GM23338 (cell line): ENCODE results near the gene SPRR1B. TPM values are rescaled to one million over a fixed set of nuclear protein-coding genes. Genes with fewer than 3 reads are reported as not detected.

Experiments used
- ATAC-seq: fragments of 200-7000 bp; cut with Tn5 transposase; 3 replicates; pipeline ENCODE4 v1.9.1; 2020
- DNase-seq: peaks from one replicate; pipeline ENCODE4 v3.0.0-alpha.2; 2015; ENCODE audit warnings: low spot score
- H2AFZ ChIP-seq: fragments of 200-600 bp; sonication (generic); 2 replicates; pipeline ENCODE4 v1.8.0; 2016; ENCODE audit warnings: antibody characterized with exemption, mild to moderate bottlenecking, moderate library complexity
- H3F3A ChIP-seq: fragments of 200-600 bp; sonication (generic); replicated peaks from 2 replicates; pipeline ENCODE4 v1.8.0; 2017; ENCODE audit warnings: antibody characterized with exemption, mixed run types, low read depth
- H3K27ac ChIP-seq: fragments of 200-600 bp; sonication (generic); 2 replicates; pipeline ENCODE4 v1.6.1; 2016; ENCODE audit warnings: low read depth
- H3K27me3 ChIP-seq: fragments of 200-600 bp; sonication (generic); 2 replicates; pipeline ENCODE4 v1.8.0; 2016; ENCODE audit warnings: mild to moderate bottlenecking, mixed run types, moderate library complexity; ENCODE audit not compliant: insufficient read depth
- H3K36me3 ChIP-seq: fragments of 200-600 bp; sonication (generic); 2 replicates; pipeline ENCODE4 v1.8.0; 2016; ENCODE audit warnings: mild to moderate bottlenecking; ENCODE audit not compliant: insufficient read depth
- H3K4me1 ChIP-seq: fragments of 200-600 bp; sonication (generic); 2 replicates; pipeline ENCODE4 v1.8.0; 2016; ENCODE audit warnings: mild to moderate bottlenecking, moderate library complexity; ENCODE audit not compliant: insufficient read depth
- H3K4me2 ChIP-seq: fragments of 200-600 bp; sonication (generic); 2 replicates; pipeline ENCODE4 v1.7.1; 2017; ENCODE audit warnings: mixed run types
- H3K4me3 ChIP-seq: fragments of 200-600 bp; sonication (generic); 2 replicates; pipeline ENCODE4 v1.6.1; 2016; ENCODE audit warnings: mixed run types
- H3K79me2 ChIP-seq: fragments of 200-600 bp; sonication (generic); replicated peaks from 2 replicates; pipeline ENCODE4 v1.8.0; 2017; ENCODE audit warnings: mild to moderate bottlenecking; ENCODE audit not compliant: insufficient read depth
- H3K9me2 ChIP-seq: fragments of 200-600 bp; sonication (generic); 2 replicates; pipeline ENCODE4 v1.8.0; 2017; ENCODE audit not compliant: insufficient read depth
- H4K20me1 ChIP-seq: fragments of 200-600 bp; sonication (generic); replicated peaks from 2 replicates; pipeline ENCODE4 v1.8.0; 2017; ENCODE audit warnings: mild to moderate bottlenecking; ENCODE audit not compliant: insufficient read depth
- H3K27ac Mint-ChIP-seq: 2 replicates; pipeline ENCODE4 v1.8.0; 2020; ENCODE audit warnings: inconsistent platforms, mild to moderate bottlenecking, moderate library complexity, mixed read lengths
- H3K27me3 Mint-ChIP-seq: 3 replicates; pipeline ENCODE4 v1.8.0; 2022; ENCODE audit warnings: low read depth, mild to moderate bottlenecking, moderate library complexity, mixed read lengths, inconsistent platforms; ENCODE audit not compliant: insufficient read depth, poor library complexity
- H3K36me3 Mint-ChIP-seq: 3 replicates; pipeline ENCODE4 v1.8.0; 2021; ENCODE audit warnings: low read depth, mild to moderate bottlenecking, inconsistent platforms, moderate library complexity, mixed read lengths
- H3K4me1 Mint-ChIP-seq: 3 replicates; pipeline ENCODE4 v1.8.0; 2020; ENCODE audit warnings: mild to moderate bottlenecking, inconsistent platforms, mixed read lengths
- H3K4me3 Mint-ChIP-seq: 3 replicates; pipeline ENCODE4 v1.8.0; 2021; ENCODE audit warnings: moderate library complexity, mild to moderate bottlenecking, inconsistent platforms, mixed read lengths
- H3K9me3 Mint-ChIP-seq: 3 replicates; pipeline ENCODE4 v1.8.0; 2020; ENCODE audit warnings: moderate library complexity, mild to moderate bottlenecking, inconsistent platforms, mixed read lengths
- CREB1 ChIP-seq: fragments of 250-450 bp; sonication (Bioruptor Pico); IDR thresholded peaks from 2 replicates; pipeline ENCODE4 v1.5.0; 2020; ENCODE audit warnings: low read depth, mild to moderate bottlenecking, moderate library complexity
- EZH2 ChIP-seq: fragments of 200-600 bp; sonication (generic); IDR thresholded peaks from one replicate; pipeline ENCODE4 v1.8.0; 2017; ENCODE audit warnings: antibody characterized with exemption, mild to moderate bottlenecking, low read depth; ENCODE audit not compliant: unreplicated experiment
- EZH2phosphoT487 ChIP-seq: fragments of 200-600 bp; sonication (generic); IDR thresholded peaks from one replicate; pipeline ENCODE4 v1.8.1; 2018; ENCODE audit warnings: antibody characterized with exemption; ENCODE audit not compliant: unreplicated experiment
- JUNB ChIP-seq: IDR thresholded peaks from one replicate; pipeline ENCODE4 v1.6.1; 2016; ENCODE audit warnings: antibody characterized with exemption; ENCODE audit not compliant: unreplicated experiment
- NANOG ChIP-seq: IDR thresholded peaks from 2 replicates; pipeline ENCODE4 v1.6.1; 2016; ENCODE audit warnings: antibody characterized with exemption, borderline replicate concordance
- POLR2AphosphoS5 ChIP-seq: IDR thresholded peaks from 2 replicates; pipeline ENCODE4 v1.6.1; 2016; ENCODE audit warnings: antibody characterized with exemption, low read depth
- STAT1 ChIP-seq: IDR thresholded peaks from one replicate; pipeline ENCODE4 v1.6.1; 2016; ENCODE audit warnings: antibody characterized with exemption; ENCODE audit not compliant: unreplicated experiment
- ZNF114 ChIP-seq: fragments of 250-450 bp; sonication (Bioruptor Pico); IDR thresholded peaks from 2 replicates; pipeline ENCODE4 v1.5.0; 2020; ENCODE audit warnings: mild to moderate bottlenecking, moderate library complexity
- ZNF331 ChIP-seq: fragments of 250-450 bp; sonication (Bioruptor Pico); IDR thresholded peaks from 2 replicates; pipeline ENCODE4 v1.5.0; 2020; ENCODE audit warnings: low read depth, mild to moderate bottlenecking, moderate library complexity
- polyA plus RNA-seq: library from polyadenylated mRNA; unstranded; fragments of >200 nt; fragmentation: Nextera tagmentation; extraction: Ambion mirVana; gene quantifications from 2 replicates; pipeline ENCODE4 v1.2.1, GENCODE V29; 2016
- total RNA-seq: library from RNA; depleted of rRNA; stranded (reverse); fragments of >200 nt; shearing (Covaris generic); gene quantifications from 2 replicates; pipeline ENCODE4 v1.2.3, GENCODE V29; 2014
- TF ChIP-seq, protein P1 (sequence below): IDR thresholded peaks from one replicate; pipeline ENCODE4 v1.6.1; 2018; ENCODE audit warnings: antibody characterized with exemption; ENCODE audit not compliant: unreplicated experiment
- TF ChIP-seq, protein P2 (sequence below), 2 experiments: fragments of 200-600 bp in 1 of 2; sonication (generic) in 1 of 2; conservative IDR thresholded peaks; 2 replicates each; pipeline versions ENCODE4 v1.5.1 to v1.6.1; 2016 to 2017; ENCODE audit warnings: antibody characterized with exemption in 2 of 2, low read depth in 2 of 2, mild to moderate bottlenecking in 2 of 2, moderate library complexity in 1 of 2
- TF ChIP-seq, protein P3 (sequence below): fragments of 250-450 bp; sonication (Bioruptor Pico); IDR thresholded peaks from 2 replicates; pipeline ENCODE4 v1.5.0; 2020; ENCODE audit warnings: mild to moderate bottlenecking, moderate library complexity
- TF ChIP-seq, protein P4 (sequence below): IDR thresholded peaks from 2 replicates; pipeline ENCODE4 v1.6.1; 2016; ENCODE audit warnings: antibody characterized with exemption

The SPRR1B gene
- total and polyA plus RNA-seq, 2 experiments from 2014 or later, result not detected

DNA sequence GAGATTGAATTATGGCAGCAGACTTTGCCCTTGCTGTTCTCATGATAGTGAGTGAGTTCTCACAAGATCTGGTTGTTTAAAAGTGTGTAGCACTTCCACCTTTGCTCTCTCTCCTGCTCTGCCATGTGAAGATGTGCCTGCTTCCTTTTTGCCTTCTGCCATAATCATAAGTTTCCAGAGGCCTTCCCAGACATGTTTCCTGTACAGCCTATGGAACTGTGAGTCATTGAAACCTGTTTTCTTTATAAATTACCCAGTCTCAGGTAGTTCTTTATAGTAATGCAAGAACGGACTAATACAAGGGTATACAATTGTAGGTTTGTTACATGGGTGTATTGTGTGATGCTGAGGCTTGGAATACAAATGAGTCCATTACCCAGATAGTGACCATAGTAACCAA lies 4.2 kb downstream of the SPRR1B start:
- H4K20me1 ChIP-seq, result no peaks in the 10 kb centered on the region
- no peak overlapping the region for H3K4me2 ChIP-seq
- peaks cover 1% of the 10 kb centered on the region; the same call in 1 of the 2 replicates for H3K9me2 ChIP-seq
- no peak overlapping the region for H3K4me3 Mint-ChIP-seq
- no peak for DNase-seq
- H3K36me3 ChIP-seq, result no peaks in the 10 kb centered on the region
- TF ChIP-seq, protein P1, sequence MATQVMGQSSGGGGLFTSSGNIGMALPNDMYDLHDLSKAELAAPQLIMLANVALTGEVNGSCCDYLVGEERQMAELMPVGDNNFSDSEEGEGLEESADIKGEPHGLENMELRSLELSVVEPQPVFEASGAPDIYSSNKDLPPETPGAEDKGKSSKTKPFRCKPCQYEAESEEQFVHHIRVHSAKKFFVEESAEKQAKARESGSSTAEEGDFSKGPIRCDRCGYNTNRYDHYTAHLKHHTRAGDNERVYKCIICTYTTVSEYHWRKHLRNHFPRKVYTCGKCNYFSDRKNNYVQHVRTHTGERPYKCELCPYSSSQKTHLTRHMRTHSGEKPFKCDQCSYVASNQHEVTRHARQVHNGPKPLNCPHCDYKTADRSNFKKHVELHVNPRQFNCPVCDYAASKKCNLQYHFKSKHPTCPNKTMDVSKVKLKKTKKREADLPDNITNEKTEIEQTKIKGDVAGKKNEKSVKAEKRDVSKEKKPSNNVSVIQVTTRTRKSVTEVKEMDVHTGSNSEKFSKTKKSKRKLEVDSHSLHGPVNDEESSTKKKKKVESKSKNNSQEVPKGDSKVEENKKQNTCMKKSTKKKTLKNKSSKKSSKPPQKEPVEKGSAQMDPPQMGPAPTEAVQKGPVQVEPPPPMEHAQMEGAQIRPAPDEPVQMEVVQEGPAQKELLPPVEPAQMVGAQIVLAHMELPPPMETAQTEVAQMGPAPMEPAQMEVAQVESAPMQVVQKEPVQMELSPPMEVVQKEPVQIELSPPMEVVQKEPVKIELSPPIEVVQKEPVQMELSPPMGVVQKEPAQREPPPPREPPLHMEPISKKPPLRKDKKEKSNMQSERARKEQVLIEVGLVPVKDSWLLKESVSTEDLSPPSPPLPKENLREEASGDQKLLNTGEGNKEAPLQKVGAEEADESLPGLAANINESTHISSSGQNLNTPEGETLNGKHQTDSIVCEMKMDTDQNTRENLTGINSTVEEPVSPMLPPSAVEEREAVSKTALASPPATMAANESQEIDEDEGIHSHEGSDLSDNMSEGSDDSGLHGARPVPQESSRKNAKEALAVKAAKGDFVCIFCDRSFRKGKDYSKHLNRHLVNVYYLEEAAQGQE, result no peak
- TF ChIP-seq, protein P2, sequence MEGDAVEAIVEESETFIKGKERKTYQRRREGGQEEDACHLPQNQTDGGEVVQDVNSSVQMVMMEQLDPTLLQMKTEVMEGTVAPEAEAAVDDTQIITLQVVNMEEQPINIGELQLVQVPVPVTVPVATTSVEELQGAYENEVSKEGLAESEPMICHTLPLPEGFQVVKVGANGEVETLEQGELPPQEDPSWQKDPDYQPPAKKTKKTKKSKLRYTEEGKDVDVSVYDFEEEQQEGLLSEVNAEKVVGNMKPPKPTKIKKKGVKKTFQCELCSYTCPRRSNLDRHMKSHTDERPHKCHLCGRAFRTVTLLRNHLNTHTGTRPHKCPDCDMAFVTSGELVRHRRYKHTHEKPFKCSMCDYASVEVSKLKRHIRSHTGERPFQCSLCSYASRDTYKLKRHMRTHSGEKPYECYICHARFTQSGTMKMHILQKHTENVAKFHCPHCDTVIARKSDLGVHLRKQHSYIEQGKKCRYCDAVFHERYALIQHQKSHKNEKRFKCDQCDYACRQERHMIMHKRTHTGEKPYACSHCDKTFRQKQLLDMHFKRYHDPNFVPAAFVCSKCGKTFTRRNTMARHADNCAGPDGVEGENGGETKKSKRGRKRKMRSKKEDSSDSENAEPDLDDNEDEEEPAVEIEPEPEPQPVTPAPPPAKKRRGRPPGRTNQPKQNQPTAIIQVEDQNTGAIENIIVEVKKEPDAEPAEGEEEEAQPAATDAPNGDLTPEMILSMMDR (conservative IDR thresholded peaks at IDR 0.05; ENCODE audit: low read depth in 2 of 2), result no peak
- TF ChIP-seq EZH2phosphoT487 (no peak), ZNF331 (no peak), JUNB (no peak), NANOG (no peak), STAT1 (no peak), ZNF114 (CRISPR knock-in tag) (no peak), EZH2 (no peak), CREB1 (CRISPR knock-in tag) (no peak), POLR2AphosphoS5 (no peak)
- TF ChIP-seq, protein P3, sequence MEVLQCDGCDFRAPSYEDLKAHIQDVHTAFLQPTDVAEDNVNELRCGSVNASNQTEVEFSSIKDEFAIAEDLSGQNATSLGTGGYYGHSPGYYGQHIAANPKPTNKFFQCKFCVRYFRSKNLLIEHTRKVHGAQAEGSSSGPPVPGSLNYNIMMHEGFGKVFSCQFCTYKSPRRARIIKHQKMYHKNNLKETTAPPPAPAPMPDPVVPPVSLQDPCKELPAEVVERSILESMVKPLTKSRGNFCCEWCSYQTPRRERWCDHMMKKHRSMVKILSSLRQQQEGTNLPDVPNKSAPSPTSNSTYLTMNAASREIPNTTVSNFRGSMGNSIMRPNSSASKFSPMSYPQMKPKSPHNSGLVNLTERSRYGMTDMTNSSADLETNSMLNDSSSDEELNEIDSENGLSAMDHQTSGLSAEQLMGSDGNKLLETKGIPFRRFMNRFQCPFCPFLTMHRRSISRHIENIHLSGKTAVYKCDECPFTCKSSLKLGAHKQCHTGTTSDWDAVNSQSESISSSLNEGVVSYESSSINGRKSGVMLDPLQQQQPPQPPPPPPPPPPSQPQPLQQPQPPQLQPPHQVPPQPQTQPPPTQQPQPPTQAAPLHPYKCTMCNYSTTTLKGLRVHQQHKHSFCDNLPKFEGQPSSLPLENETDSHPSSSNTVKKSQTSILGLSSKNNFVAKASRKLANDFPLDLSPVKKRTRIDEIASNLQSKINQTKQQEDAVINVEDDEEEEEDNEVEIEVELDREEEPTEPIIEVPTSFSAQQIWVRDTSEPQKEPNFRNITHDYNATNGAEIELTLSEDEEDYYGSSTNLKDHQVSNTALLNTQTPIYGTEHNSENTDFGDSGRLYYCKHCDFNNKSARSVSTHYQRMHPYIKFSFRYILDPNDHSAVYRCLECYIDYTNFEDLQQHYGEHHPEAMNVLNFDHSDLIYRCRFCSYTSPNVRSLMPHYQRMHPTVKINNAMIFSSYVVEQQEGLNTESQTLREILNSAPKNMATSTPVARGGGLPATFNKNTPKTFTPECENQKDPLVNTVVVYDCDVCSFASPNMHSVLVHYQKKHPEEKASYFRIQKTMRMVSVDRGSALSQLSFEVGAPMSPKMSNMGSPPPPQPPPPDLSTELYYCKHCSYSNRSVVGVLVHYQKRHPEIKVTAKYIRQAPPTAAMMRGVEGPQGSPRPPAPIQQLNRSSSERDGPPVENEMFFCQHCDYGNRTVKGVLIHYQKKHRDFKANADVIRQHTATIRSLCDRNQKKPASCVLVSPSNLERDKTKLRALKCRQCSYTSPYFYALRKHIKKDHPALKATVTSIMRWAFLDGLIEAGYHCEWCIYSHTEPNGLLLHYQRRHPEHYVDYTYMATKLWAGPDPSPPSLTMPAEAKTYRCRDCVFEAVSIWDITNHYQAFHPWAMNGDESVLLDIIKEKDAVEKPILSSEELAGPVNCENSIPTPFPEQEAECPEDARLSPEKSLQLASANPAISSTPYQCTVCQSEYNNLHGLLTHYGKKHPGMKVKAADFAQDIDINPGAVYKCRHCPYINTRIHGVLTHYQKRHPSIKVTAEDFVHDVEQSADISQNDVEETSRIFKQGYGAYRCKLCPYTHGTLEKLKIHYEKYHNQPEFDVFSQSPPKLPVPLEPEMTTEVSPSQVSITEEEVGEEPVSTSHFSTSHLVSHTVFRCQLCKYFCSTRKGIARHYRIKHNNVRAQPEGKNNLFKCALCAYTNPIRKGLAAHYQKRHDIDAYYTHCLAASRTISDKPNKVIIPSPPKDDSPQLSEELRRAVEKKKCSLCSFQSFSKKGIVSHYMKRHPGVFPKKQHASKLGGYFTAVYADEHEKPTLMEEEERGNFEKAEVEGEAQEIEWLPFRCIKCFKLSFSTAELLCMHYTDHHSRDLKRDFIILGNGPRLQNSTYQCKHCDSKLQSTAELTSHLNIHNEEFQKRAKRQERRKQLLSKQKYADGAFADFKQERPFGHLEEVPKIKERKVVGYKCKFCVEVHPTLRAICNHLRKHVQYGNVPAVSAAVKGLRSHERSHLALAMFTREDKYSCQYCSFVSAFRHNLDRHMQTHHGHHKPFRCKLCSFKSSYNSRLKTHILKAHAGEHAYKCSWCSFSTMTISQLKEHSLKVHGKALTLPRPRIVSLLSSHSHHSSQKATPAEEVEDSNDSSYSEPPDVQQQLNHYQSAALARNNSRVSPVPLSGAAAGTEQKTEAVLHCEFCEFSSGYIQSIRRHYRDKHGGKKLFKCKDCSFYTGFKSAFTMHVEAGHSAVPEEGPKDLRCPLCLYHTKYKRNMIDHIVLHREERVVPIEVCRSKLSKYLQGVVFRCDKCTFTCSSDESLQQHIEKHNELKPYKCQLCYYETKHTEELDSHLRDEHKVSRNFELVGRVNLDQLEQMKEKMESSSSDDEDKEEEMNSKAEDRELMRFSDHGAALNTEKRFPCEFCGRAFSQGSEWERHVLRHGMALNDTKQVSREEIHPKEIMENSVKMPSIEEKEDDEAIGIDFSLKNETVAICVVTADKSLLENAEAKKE (CRISPR knock-in tag), result no peak
- TF ChIP-seq, protein P4, sequence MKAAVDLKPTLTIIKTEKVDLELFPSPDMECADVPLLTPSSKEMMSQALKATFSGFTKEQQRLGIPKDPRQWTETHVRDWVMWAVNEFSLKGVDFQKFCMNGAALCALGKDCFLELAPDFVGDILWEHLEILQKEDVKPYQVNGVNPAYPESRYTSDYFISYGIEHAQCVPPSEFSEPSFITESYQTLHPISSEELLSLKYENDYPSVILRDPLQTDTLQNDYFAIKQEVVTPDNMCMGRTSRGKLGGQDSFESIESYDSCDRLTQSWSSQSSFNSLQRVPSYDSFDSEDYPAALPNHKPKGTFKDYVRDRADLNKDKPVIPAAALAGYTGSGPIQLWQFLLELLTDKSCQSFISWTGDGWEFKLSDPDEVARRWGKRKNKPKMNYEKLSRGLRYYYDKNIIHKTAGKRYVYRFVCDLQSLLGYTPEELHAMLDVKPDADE, result no peak
- no peaks in the 10 kb centered on the region for H3F3A ChIP-seq
- H3K27me3 ChIP-seq, result no peaks in the 10 kb centered on the region
- peaks cover 7% of the 10 kb centered on the region; the same call in 2 of the 3 replicates for H3K4me1 Mint-ChIP-seq
- no peaks in the 10 kb centered on the region for H3K9me3 Mint-ChIP-seq
- H3K27me3 Mint-ChIP-seq, result peaks cover 2% of the 10 kb centered on the region
- no peaks in the 10 kb centered on the region for H3K36me3 Mint-ChIP-seq
- no peak overlapping the region for H3K27ac ChIP-seq
- no peaks in the 10 kb centered on the region for H3K79me2 ChIP-seq
- H3K27ac Mint-ChIP-seq, result no peak overlapping the region
- no peak overlapping the region for H3K4me3 ChIP-seq
- H3K4me1 ChIP-seq, result no peaks in the 10 kb centered on the region
- ATAC-seq, result no peak
- H2AFZ ChIP-seq, result no peak overlapping the region
